Daoy (cell line): ENCODE measurements around the gene PACRG. TPM values are rescaled to one million over a fixed set of nuclear protein-coding genes. Genes with fewer than 3 reads are reported as not detected.
A peak's percentile ranks its signal among the peaks of the same experiment; 100 is the strongest.

Source experiments
- DNase-seq: peaks from one replicate; pipeline ENCODE4 v3.0.0-alpha.2; 2015; ENCODE audit warnings: low read depth
- total RNA-seq: library from RNA; depleted of rRNA; stranded (reverse); fragments of >200 nt; shearing (Covaris generic); gene quantifications from 2 replicates; pipeline ENCODE4 v1.2.3, GENCODE V29; 2014

Gene PACRG
- total RNA-seq, 1 experiment from 2014 or later, result not detected

- DNase-seq, result no peak
Measured at GRCh38 chr6:163333701-163334663, 606.2 kb downstream of the PACRG start.

GRCh38 chr6:163335056-163335455 is 607.3 kb downstream of the PACRG start:
- DNase-seq, result no peak

GRCh38 chr6:163335671-163336545 is 608.1 kb downstream of the PACRG start:
- DNase-seq, result peak; percentile 75

GRCh38 chr6:163336961-163337360 is 609.2 kb downstream of the PACRG start:
- no peak for DNase-seq

GRCh38 chr6:163337958-163338357 is 610.2 kb downstream of the PACRG start:
- DNase-seq, result no peak

GRCh38 chr6:163338671-163339405 is 611.1 kb downstream of the PACRG start:
- peak; percentile 84 for DNase-seq

- DNase-seq, result no peak
Measured at GRCh38 chr6:163339466-163339865, 611.7 kb downstream of the PACRG start.

GRCh38 chr6:163340201-163340887 is 612.6 kb downstream of the PACRG start:
- no peak for DNase-seq

GRCh38 chr6:163341224-163342061 is 613.7 kb downstream of the PACRG start:
- DNase-seq, result peak; percentile 75

GRCh38 chr6:163342571-163343539 is 615.1 kb downstream of the PACRG start:
- no peak for DNase-seq

GRCh38 chr6:163343609-163344008 is 615.8 kb downstream of the PACRG start:
- no peak for DNase-seq

GRCh38 chr6:163344411-163344810 is 616.6 kb downstream of the PACRG start:
- no peak for DNase-seq

- no peak for DNase-seq
Measured at GRCh38 chr6:163345931-163346330, 618.2 kb downstream of the PACRG start.

- no peak for DNase-seq
Measured at GRCh38 chr6:163346497-163346961, 618.8 kb downstream of the PACRG start.

GRCh38 chr6:163347021-163347446 is 619.3 kb downstream of the PACRG start:
- peak; percentile 92 for DNase-seq

- peak; percentile 66 for DNase-seq
Measured at GRCh38 chr6:163348789-163349680, 621.3 kb downstream of the PACRG start.

GRCh38 chr6:163349696-163350095 is 621.9 kb downstream of the PACRG start:
- DNase-seq, result no peak

- DNase-seq, result no peak
Measured at GRCh38 chr6:163351013-163351412, 623.2 kb downstream of the PACRG start.
